Uterus (tissue), 2 donors: ENCODE results near the gene OTOP3.

Experiments
- POLR2A ChIP-seq, 2 donors: fragments of 450-650 bp; IDR thresholded peaks; one replicate each; pipeline ENCODE4 v1.6.1; 2016; ENCODE audit warnings: antibody characterized with exemption in 2 of 2, mild to moderate bottlenecking in 1 of 2, moderate library complexity in 1 of 2
- TF ChIP-seq, protein P1 (sequence below), 4 experiments: fragments of 200-600 bp in 2 of 4; fragments of 450-650 bp in 2 of 4; sonication (generic) in 2 of 4; IDR thresholded peaks; one replicate each; pipeline ENCODE4 v1.5.1; 2016 to 2019; ENCODE audit warnings: antibody characterized with exemption in 4 of 4, mild to moderate bottlenecking in 2 of 4, moderate library complexity in 1 of 4

DNA sequence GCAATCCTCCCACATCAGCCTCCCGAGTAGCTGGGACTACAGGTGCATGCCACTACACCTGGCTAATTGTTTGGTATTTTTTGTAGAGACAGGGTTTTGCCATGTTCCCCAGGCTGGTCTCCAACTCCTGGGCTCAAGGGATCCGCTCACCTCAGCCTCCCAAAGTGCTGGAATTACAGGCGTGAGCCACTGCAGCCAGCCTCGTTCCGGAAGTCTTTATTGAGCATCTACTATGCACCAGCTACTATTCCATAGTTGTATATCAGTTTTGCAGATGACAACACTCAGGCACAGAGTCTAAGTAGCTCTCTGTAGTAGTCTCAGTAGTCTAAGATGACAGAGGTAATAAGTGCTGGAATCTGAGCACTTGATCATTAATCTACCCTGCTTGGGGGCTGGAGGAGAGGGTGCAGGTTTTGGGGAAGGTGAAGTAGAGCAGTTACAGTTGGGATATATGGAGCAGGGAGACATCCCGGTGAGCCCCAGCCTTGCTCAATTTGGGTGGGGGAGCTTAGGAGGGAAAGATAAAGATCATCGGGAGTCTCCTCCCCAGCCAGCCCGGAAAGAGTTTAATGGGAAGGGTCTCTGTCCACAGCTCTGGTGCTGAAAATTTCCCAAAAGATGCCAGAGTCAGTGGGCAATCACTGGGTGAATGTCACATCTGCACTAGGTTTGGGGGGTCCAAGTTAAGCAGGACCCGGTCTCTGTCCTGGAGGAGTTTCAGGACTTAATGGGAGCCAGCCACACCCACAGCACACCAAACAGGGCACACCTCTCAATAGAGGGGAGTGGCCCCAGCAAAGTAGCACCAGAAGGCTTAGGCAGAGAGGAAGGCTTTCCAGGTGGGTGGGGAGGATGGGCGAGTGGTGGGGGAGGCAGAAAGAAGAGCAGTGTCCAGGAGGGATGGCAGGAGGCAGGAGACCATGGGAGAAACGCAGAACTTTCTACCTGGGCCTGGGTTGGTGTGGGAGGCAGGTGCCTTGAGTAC lies 1.7 kb downstream of the OTOP3 start:
- TF ChIP-seq, protein P1, sequence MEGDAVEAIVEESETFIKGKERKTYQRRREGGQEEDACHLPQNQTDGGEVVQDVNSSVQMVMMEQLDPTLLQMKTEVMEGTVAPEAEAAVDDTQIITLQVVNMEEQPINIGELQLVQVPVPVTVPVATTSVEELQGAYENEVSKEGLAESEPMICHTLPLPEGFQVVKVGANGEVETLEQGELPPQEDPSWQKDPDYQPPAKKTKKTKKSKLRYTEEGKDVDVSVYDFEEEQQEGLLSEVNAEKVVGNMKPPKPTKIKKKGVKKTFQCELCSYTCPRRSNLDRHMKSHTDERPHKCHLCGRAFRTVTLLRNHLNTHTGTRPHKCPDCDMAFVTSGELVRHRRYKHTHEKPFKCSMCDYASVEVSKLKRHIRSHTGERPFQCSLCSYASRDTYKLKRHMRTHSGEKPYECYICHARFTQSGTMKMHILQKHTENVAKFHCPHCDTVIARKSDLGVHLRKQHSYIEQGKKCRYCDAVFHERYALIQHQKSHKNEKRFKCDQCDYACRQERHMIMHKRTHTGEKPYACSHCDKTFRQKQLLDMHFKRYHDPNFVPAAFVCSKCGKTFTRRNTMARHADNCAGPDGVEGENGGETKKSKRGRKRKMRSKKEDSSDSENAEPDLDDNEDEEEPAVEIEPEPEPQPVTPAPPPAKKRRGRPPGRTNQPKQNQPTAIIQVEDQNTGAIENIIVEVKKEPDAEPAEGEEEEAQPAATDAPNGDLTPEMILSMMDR (IDR thresholded peaks at IDR 0.05): no peak
- TF ChIP-seq POLR2A (IDR thresholded peaks at IDR 0.05): no peak
